SIG-M5 treated with dmso at 0.1 percent for 504 hours (cell line): ENCODE results near the gene ARHGAP5.
"Not testable (repeated sequence)": the region's sequence is repeated elsewhere in the genome, so short reads cannot be mapped to it uniquely, and the experiment has no call there.

ENCODE experiments used
- DNase-seq: peaks from one replicate; lab custom pipeline; 2025; ENCODE audit not compliant: unreplicated experiment; lab: John Stamatoyannopoulos, UW

The ARHGAP5 gene

DNA sequence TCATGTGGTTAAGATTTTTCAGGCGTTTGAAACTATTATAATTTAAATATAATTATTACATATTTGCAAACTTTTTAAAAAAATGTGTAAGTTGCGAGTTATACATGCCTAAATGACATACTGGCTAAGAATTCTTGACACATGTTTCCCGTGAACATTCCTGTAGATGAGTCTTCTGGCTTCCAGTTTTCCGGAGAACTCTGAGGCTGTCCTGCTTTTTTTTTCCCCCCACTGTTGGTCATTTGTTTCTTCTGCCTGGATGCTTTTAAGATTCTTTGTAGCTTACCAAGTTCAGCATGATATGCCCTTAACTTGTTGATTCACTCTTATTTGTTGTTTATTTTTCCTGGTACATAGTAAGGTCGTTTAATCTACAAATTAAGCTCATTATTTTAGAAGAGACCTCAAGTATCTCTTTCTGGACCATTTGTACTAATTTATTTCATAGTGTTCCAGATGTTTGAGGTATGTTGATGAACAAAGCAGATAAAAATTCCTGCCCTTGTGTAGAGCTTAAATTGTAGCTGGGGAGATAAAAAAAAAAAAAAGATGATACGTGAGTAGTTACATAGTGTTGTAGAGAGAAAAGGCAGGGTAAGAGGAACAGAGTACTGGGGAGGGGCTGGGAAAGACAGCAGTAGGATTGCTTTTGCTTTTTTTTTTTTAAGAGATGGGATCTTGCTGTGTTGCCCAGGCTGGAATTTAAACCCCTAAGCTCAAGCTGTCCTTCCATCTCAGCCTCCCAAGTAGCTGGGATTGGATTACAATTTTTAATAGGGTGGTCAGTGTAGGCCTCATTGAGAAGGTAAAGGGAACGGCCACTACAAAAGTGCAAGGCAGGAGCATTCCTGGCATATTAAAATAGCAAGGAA, 32.8 kb downstream of the ARHGAP5 start:
- DNase-seq: no peak

GRCh38 chr14:32110548-32110896, 33.4 kb downstream of the ARHGAP5 start:
- DNase-seq: no peak

GRCh38 chr14:32121536-32121935, 44.4 kb downstream of the ARHGAP5 start:
- DNase-seq: no peak

DNA sequence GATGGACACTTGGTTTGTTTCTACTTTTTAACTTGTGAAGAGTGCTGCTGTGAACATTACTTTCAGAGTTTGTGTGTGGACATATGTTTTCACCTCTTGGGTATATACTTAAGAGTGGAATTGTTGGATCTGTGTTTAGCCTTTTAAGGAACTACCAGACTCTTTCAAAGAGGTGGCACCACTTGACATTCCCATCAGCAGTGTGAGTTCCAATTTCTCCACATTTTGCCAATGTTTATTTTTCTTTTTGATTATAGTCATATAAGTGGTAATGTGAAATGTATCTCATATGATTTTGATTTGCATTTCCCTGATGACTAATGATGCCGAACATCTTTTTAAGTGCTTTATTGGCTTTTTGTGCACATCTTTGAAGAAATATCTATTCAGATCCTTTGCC, 44.8 kb downstream of the ARHGAP5 start:
- no peak for DNase-seq

DNA sequence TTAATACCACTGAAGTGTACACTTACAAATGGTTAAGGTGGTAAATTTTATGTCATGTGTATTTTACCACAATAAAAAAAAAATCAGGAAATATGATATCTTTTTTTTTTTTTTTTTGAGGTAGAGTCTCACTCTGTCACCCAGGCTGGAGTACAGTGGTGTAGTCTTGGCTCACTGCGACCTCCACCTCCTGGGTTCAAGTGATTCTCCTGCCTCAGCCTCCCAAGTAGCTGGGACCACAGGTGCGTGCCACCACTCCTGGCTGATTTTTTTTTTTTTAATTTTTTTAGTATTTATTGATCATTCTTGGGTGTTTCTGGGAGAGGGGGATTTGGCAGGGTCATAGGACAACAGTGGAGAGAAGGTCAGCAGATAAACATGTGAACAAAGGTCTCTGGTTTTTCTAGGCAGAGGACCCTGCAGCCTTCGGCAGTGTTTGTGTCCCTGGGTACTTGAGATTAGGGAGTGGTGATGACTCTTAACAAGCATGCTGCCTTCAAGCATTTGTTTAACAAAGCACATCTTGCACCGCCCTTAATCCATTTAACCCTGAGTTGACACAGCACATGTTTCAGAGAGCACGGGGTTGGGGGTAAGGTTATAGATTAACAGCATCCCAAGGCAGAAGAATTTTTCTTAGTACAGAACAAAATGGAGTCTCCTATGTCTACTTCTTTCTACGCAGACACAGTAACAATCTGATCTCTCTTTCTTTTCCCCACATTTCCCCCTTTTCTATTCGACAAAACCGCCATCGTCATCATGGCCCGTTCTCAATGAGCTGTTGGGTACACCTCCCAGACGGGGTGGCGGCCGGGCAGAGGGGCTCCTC, 50.0 kb downstream of the ARHGAP5 start:
- DNase-seq: not testable (repeated sequence)

- not testable (repeated sequence) for DNase-seq
Measured at GRCh38 chr14:32127731-32128654, 50.9 kb downstream of the ARHGAP5 start.

DNA sequence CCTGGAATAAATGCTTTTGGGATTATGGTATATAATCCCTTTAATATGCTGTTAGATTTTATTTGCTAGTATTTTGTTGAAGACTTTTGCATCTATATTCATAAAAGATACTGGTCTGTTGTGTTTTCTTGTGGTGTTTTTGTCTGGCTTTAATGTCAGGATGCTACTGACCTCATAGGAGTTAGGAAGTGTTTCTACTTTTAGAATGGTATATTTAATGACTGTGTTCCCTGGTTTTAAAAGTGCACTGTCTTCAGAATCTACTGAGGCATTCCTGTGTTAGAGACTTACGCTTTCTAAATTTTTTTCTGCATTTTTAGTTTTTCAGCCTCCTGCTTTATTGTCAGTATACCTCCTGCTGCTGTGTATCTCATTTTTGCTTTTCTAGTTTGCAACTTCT, 51.6 kb downstream of the ARHGAP5 start:
- DNase-seq: no peak

DNA sequence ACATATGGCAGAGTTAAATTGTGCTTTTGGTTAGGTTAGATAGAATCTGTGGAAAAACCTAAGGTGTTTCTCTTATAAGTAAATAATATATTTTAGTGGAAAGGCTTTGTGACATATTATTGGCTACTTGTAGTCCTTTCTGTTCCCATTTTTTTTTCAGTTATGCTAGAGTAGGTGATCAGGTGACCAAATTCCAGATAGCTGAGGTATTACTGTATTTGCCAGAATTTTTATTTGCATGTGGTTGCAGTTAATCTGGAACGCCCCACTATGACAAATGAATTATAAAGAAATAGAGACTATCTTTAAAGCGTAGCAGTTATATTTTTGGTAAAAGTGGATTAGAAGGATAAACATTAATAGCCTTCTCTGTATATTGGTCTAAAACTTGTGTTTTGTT, 52.0 kb downstream of the ARHGAP5 start:
- no peak for DNase-seq

- not testable (repeated sequence) for DNase-seq
Measured at GRCh38 chr14:32131689-32132088, 54.6 kb downstream of the ARHGAP5 start.

DNA sequence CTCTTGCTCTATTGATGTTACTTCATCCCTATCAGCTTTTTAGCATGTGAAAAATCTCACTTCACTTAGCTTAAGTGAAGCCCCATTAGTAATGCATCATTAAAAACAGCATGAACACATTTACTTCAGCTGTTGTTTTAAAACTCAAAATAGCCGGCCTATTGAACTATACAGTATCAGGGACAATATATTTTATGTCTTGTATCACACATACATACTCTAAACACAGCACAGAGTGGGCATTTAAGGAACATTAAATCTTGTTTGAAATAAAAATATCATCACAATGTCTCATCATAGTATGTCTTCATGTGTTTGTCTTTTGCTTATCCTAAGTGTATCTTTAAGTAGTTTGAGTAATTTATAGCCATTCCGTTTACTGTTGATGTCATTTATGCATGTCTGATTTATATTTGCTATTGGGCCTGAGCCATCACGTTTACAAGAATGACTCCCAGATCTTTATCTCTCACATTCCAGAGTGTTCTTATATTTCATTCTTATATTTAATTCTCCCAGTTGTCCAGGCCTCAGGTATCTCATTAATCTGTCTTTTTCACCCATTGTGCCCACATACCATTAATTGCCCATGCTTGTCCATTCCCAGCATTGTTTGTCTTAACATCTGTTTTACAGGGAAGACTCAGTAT, 57.5 kb downstream of the ARHGAP5 start:
- peak; percentile 36 for DNase-seq

GRCh38 chr14:32136027-32136825, 59.1 kb downstream of the ARHGAP5 start:
- DNase-seq: no peak

DNA sequence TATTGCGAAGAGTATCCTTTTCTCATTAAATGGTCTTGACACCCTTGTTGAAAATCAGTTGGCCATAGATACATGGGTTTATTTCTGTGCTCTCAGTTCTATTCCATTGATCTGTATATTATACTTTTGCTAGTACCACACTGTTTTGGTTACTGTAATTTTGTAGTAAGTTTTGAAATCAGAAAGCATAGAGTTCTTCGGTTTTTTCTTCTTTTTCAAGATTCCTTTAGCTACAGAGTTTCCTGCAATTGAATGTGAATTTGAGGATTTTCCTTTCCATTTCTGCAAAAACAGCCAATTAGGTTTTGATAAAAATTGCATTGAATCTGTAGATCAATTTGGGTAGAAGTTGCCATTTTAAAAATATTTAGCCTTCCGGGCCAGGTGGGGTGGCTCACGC, 60.2 kb downstream of the ARHGAP5 start:
- no peak for DNase-seq

DNA sequence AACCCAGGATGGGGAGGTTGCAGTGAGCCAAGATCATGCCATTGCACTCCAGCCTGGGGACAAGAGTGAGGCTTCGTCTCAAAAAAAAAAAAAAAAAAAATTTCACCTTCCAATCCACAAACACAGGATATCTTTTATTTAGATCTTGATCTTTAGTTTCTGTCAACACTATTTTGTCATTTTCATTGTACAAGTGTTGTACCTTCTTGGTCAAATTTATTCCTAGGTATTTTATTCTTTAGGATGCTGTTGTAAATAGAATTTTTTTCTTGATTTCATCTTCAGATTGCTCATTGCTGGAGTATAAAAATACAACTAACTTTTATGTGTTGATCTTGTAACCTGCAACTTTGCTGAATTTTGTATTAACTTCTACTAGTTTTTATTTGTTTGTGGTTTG, 60.8 kb downstream of the ARHGAP5 start:
- no peak for DNase-seq

- DNase-seq: no peak
Measured at GRCh38 chr14:32142341-32142740, 65.2 kb downstream of the ARHGAP5 start.

- no peak for DNase-seq
Measured at GRCh38 chr14:32142754-32143437, 65.8 kb downstream of the ARHGAP5 start.

DNA sequence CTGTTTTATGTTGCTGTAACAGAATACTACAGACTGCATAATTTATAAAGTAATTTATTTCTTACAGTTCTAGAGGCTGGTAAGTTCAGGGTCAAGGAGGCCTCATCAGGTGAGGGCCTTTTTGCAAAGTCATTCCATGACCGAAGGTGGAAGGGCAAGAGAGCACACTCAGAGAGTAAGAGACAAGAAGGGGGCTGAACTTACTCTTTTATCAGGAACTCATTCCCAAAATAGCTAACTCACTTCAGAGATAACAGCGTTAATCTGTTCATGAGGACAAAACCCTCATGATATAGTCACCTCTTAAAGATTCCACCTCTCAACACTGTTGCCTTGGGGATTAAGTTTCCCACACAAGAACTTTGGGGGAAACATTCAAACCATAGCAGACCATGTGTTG, 73.3 kb downstream of the ARHGAP5 start:
- DNase-seq: no peak

- DNase-seq: no peak
Measured at GRCh38 chr14:32166029-32166428, 88.9 kb downstream of the ARHGAP5 start.

DNA sequence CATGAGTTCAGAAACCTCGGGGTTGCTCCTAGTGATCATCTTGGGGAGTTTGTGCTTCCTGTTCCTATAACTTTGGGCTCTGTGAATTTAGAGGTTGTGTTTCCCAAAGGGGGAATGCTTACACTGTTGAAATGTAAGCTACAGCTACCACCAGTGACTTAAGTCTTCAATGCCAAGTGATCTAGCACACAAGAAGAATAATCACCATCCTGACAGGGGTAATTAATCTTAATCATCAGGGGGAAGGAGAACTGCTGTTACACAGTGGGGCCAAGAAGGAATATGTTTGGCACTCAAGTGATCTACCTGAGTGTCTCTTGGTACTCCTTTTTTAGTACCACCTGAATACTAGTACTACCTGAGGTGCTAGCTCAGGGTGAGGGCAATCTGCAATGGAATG, 89.8 kb downstream of the ARHGAP5 start:
- DNase-seq: no peak

DNA sequence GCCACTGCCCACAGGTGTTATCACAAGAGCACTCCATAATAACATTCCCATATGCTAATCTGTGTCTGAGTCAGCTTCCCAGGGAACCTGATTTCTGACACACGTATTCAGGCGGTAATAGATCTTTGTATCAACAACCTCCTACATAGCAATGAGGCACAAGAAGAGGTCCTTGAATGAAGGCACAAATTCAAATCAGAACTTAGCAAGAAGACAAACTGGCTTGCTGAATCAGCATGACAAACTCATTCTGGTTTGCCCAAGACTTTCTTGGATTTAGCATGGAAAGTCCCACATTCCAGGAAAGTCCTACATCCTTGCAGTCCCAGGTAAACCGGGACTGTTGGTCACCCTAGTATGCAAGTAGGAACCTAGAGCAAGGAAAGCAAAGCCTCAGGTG, 90.8 kb downstream of the ARHGAP5 start:
- DNase-seq: no peak
